Vagina (tissue), 2 donors: Measurements from ENCODE around the gene ZNF606. TPM values are rescaled to one million over a fixed set of nuclear protein-coding genes. Genes with fewer than 3 reads are reported as not detected.

Experiments
- DNase-seq, 2 donors: peaks; one replicate each; pipeline ENCODE4 v3.0.0-alpha.2; 2017; ENCODE audit errors: extremely low spot score in 2 of 2
- H3K27ac ChIP-seq: fragments of 200-600 bp; sonication (generic); one replicate; pipeline ENCODE4 v1.5.1; 2019
- H3K27me3 ChIP-seq: fragments of 200-600 bp; sonication (generic); one replicate; pipeline ENCODE4 v1.5.1; 2019
- H3K36me3 ChIP-seq, 2 donors: fragments of 200-600 bp; sonication (generic); one replicate each; pipeline ENCODE4 v1.5.1; 2017 to 2019
- H3K4me1 ChIP-seq: fragments of 200-600 bp; sonication (generic); one replicate; pipeline ENCODE4 v1.5.1; 2019
- H3K4me3 ChIP-seq, 2 donors: fragments of 200-600 bp; sonication (generic); 1 replicate in 1 of 2; 2 replicates in 1 of 2; pipeline ENCODE4 v1.5.1; 2016 to 2019
- H3K9me3 ChIP-seq: fragments of 200-600 bp; sonication (generic); one replicate; pipeline ENCODE4 v1.5.1; 2019
- CTCF ChIP-seq, 3 experiments: fragments of 450-650 bp in 2 of 3; fragments of 200-600 bp in 1 of 3; sonication (generic) in 1 of 3; IDR thresholded peaks; one replicate each; pipeline ENCODE4 v1.5.1; 2017 to 2019; ENCODE audit warnings: antibody characterized with exemption in 3 of 3, mild to moderate bottlenecking in 2 of 3, moderate library complexity in 2 of 3
- POLR2A ChIP-seq, 2 donors: fragments of 450-650 bp; IDR thresholded peaks; one replicate each; pipeline ENCODE4 v1.6.1; 2017; ENCODE audit warnings: antibody characterized with exemption in 2 of 2, mild to moderate bottlenecking in 2 of 2, moderate library complexity in 2 of 2
- POLR2AphosphoS5 ChIP-seq, 2 donors: sonication (generic); formaldehyde crosslinking; IDR thresholded peaks; one replicate each; pipeline ENCODE4 v1.9.0; 2017; ENCODE audit warnings: antibody characterized with exemption in 2 of 2, mild to moderate bottlenecking in 2 of 2, low read depth in 1 of 2; ENCODE audit not compliant: insufficient read depth in 1 of 2
- intact Hi-C: fragments of 100-400 bp; cut with DNase I; formaldehyde crosslinking; loops from one replicate; pipeline ENCODE4 v1.15.1; 2023
- total RNA-seq: library from RNA; depleted of rRNA; stranded (reverse); fragments of >200 nt; gene quantifications from one replicate; pipeline ENCODE4 v1.2.3, GENCODE V29; 2016

ZNF606 gene
- total RNA-seq, result 10.1 TPM

GRCh38 chr19:58002384-58003173 is at the start of gene ZNF606:
Gene ZNF606 (minus strand): TSS chr19:58002820. CDS start chr19:58001319, 1,501 bp downstream.
- H3K4me3 ChIP-seq, result peak within 1 kb of the TSS; percentile 70 to 94
- TF ChIP-seq POLR2A (IDR thresholded peaks at IDR 0.05) (peak in 1 of 2 donors; percentile 61), POLR2AphosphoS5 (IDR thresholded peaks at IDR 0.05; ENCODE audit: insufficient read depth in 1 of 2, low read depth in 1 of 2) (peak; percentile 85 to 89), CTCF (IDR thresholded peaks at IDR 0.05) (no peak)
- H3K9me3 ChIP-seq, result peaks cover 19% of the 10 kb centered on the region
- peak within 1 kb of the TSS; percentile 81 for H3K27ac ChIP-seq
- peaks cover 7 to 73% of the 10 kb centered on the region in 2 donors for H3K36me3 ChIP-seq
- peaks cover 33% of the 10 kb centered on the region for H3K4me1 ChIP-seq
- no peaks in the 10 kb centered on the region for H3K27me3 ChIP-seq
- no peak for DNase-seq
- intact Hi-C loops, result no loop called here

GRCh38 chr19:58052256-58052655 is 49.6 kb upstream of the ZNF606 start:
- Histone ChIP-seq H3K27ac (no peak overlapping the region), H3K4me1 (no peaks in the 10 kb centered on the region), H3K9me3 (peaks cover 13% of the 10 kb centered on the region), H3K4me3 (no peak overlapping the region), H3K36me3 (no peaks in the 10 kb centered on the region), H3K27me3 (no peaks in the 10 kb centered on the region)
- TF ChIP-seq POLR2A (IDR thresholded peaks at IDR 0.05), result no peak
- no peak for TF ChIP-seq POLR2AphosphoS5 (IDR thresholded peaks at IDR 0.05; ENCODE audit: insufficient read depth in 1 of 2, low read depth in 1 of 2)
- TF ChIP-seq CTCF (IDR thresholded peaks at IDR 0.05), result no peak
- DNase-seq, result no peak
- intact Hi-C loops, result no loop called here

GRCh38 chr19:58047672-58048071 is 45.1 kb upstream of the ZNF606 start:
- no peak for TF ChIP-seq POLR2A (IDR thresholded peaks at IDR 0.05)
- no peak for TF ChIP-seq CTCF (IDR thresholded peaks at IDR 0.05)
- no peak for TF ChIP-seq POLR2AphosphoS5 (IDR thresholded peaks at IDR 0.05; ENCODE audit: insufficient read depth in 1 of 2, low read depth in 1 of 2)
- Histone ChIP-seq H3K27ac (no peak overlapping the region), H3K4me3 (no peak overlapping the region), H3K9me3 (peaks cover 18% of the 10 kb centered on the region), H3K4me1 (no peaks in the 10 kb centered on the region), H3K27me3 (no peaks in the 10 kb centered on the region), H3K36me3 (no peaks in the 10 kb centered on the region)
- intact Hi-C loops, result no loop called here
- no peak for DNase-seq

GRCh38 chr19:58046856-58047255 is 44.2 kb upstream of the ZNF606 start:
- Histone ChIP-seq H3K27ac (no peak overlapping the region), H3K9me3 (peaks cover 20% of the 10 kb centered on the region), H3K36me3 (no peaks in the 10 kb centered on the region), H3K27me3 (no peaks in the 10 kb centered on the region), H3K4me1 (no peaks in the 10 kb centered on the region), H3K4me3 (no peak overlapping the region)
- no peak for DNase-seq
- TF ChIP-seq CTCF (IDR thresholded peaks at IDR 0.05), result no peak
- TF ChIP-seq POLR2AphosphoS5 (IDR thresholded peaks at IDR 0.05; ENCODE audit: insufficient read depth in 1 of 2, low read depth in 1 of 2), result no peak
- TF ChIP-seq POLR2A (IDR thresholded peaks at IDR 0.05), result no peak
- intact Hi-C loops, result no loop called here

- no peaks in the 10 kb centered on the region for H3K36me3 ChIP-seq
- no peak for DNase-seq
- TF ChIP-seq CTCF (IDR thresholded peaks at IDR 0.05) (no peak), POLR2AphosphoS5 (IDR thresholded peaks at IDR 0.05; ENCODE audit: insufficient read depth in 1 of 2, low read depth in 1 of 2) (no peak), POLR2A (IDR thresholded peaks at IDR 0.05) (no peak)
- intact Hi-C loops, result no loop called here
- H3K9me3 ChIP-seq, result peaks cover 20% of the 10 kb centered on the region
- no peak overlapping the region for H3K27ac ChIP-seq
- H3K27me3 ChIP-seq, result no peaks in the 10 kb centered on the region
- no peaks in the 10 kb centered on the region for H3K4me1 ChIP-seq
- no peak overlapping the region for H3K4me3 ChIP-seq
Observed at GRCh38 chr19:58045411-58046050, 42.9 kb upstream of the ZNF606 start.
